ENCODE measurements around the gene SGMS1.
"Not testable (repeated sequence)": the region's sequence is repeated elsewhere in the genome, so short reads cannot be mapped to it uniquely, and the experiment has no call there.

SGMS1 gene

DNA sequence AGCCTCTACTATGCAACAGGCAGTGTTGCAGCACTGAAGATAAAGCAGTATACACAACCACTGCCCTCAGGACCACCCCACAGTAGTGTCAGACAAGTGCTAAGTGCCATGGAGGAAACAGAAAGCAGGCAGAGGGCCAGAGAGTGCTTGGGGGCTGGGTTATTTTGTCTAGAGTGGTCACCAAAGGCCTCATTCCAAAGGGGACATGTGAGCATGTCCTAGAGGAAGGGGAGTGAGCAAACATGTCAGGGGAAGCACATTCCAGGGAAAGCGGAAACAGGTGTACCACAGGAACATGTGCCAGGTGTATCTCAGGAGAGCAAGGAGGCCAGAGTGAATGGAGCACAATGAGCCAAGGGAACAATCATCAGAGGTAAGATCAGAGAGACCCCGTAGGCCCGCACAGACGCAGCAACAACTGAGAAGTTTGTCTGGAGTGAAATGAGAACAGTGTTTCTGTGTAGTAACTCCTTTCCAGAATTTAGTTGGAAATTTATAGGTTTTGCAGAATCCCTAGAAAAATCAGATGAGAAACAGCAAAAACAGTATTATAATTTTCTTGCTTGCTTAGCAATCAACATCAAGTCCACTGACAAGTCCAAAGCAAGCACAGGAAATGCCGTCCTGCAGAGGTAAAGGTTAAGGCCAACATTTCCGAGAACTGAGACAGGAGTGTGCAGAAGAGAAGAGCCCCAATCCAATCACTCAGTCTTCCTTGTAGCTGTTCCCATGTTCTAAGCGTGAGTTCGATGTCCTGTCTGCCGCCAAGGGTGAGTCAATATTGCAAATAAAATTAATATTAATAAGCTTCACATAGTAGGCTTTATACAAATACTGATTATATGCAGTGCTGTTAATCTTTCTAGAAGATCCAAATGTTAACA, 67.3 kb downstream of the SGMS1 start:
- DNase-seq (ENCODE audit: low read depth), result no peak

DNA sequence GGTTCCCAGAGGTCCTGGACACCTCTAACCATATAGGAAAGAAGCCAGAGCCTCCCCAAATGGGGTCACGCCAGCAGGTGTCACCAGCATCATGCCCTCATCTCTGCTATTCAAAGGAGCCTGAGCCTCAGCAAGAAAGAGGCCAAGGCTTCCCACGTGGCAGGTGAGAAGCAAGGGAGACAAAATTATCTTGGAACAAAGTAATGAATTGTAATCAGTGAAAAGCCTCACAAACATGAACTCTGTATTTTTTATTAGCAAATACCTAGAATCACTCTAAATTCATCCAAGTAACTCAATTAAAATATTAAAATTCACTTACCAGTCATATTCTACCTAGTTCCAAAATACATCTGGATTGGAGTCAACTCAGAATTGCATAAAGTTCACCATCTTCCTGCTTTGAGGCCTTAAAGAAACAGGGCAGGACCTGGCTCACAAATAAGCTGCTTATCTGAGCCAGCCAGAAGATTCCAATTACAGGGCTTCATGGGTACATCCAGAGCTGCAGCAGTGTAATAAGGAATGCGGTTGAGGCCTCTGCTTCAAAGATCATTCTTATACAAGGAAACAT, 68.7 kb downstream of the SGMS1 start:
- DNase-seq (ENCODE audit: low read depth), result no peak

- DNase-seq (ENCODE audit: low read depth), result no peak
Measured at GRCh38 chr10:50554376-50554994, 69.3 kb downstream of the SGMS1 start.

- no peak for DNase-seq (ENCODE audit: low read depth)
Measured at GRCh38 chr10:50552771-50553535, 70.8 kb downstream of the SGMS1 start.

- no peak for DNase-seq (ENCODE audit: low read depth)
Measured at GRCh38 chr10:50552308-50552707, 71.4 kb downstream of the SGMS1 start.

DNA sequence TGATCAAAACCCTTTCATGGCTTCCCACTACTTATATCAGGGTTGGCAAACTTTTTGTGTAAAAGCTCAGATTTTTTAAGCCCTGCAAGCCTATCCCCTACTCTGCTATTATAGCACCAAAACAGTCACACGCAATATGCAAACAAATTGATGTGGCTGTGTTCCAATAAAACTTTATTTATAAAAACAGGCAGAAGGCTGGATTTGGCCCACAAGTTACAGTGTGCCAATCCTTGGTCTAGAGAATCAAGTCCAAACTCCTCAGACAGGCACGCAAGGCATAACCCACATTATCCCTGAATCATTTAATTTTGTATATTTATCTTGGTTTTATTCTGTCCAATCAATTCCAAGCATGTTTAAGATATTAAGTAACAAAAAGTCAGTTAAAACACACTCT, 71.9 kb downstream of the SGMS1 start:
- no peak for DNase-seq (ENCODE audit: low read depth)

DNA sequence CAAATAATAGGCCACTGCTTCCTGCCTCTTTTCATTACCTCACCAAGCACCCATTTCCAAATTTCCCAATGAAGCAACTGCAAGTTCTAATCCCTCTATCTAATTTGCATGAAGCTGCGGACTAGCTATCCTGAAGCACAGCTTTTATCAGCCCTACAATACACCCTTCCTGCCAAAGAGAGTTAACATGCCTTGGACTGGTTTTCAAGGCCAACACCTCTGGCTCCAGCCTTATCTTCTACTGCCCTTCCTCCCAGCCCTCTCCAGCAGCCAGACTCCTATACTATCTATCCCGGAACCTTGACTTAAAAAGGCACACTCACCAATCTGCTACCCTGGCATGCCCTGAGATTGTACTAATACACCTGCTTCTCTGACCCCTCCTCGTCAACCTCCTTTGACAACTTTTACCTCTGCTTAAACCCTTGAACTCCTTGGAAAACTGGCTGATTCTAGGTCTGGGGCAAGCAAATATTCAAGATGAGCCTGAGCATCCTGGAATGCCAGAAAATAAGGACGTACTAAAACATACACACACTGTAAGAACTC, 73.4 kb downstream of the SGMS1 start:
- no peak for DNase-seq (ENCODE audit: low read depth)

DNA sequence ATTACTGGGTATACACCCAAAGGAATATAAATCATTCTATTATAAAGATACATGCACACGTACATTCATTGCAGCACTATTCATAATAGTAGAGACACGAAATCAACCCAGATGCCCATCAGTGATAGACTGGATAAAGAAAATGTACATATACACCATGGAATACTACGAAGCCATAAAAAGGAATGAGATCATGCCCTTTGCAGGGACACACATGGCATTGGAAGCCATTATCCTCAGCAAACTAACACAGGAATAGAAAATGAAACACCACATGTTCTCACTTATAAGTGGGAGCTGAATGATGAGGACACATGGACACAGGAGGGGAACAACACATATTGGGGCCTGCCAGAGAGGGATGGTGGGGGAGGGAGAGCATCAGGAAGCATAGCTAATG, 74.6 kb downstream of the SGMS1 start:
- DNase-seq (ENCODE audit: low read depth), result not testable (repeated sequence)

DNA sequence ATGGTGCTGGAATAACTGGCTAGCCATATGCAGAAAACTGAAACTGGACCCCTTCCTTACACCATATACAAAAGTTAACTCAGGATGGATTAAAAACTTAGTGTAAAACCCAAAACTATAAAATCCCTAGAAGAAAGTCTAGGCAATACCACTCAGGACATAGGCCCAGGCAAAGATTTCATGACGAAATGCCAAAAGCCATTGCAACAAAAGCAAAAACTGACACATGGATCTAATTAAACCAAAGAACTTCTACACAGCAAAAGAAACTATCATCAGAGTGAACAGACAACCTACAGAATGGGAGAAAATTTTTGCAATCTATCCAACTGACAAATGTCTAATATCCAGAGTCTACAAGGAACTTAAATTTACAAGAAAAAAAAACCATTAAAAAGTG, 75.3 kb downstream of the SGMS1 start:
- DNase-seq (ENCODE audit: low read depth), result not testable (repeated sequence)

DNA sequence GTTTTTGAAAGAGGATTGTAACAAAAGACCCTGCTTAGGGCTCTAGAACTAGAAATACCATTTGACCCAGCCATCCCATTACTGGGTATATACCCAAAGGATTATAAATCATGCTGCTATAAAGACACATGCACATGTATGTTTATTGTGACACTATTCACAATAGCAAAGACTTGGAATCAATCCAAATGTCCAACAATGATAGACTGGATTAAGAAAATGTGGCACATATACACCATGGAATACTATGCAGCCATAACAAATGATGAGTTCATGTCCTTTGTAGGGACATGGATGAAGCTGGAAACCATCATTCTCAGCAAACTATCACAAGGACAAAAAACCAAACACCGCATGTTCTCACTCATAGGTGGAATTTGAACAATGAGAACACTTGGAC, 77.5 kb downstream of the SGMS1 start:
- not testable (repeated sequence) for DNase-seq (ENCODE audit: low read depth)

- DNase-seq (ENCODE audit: low read depth), result no peak
Measured at GRCh38 chr10:50545846-50546245, 77.9 kb downstream of the SGMS1 start.

DNA sequence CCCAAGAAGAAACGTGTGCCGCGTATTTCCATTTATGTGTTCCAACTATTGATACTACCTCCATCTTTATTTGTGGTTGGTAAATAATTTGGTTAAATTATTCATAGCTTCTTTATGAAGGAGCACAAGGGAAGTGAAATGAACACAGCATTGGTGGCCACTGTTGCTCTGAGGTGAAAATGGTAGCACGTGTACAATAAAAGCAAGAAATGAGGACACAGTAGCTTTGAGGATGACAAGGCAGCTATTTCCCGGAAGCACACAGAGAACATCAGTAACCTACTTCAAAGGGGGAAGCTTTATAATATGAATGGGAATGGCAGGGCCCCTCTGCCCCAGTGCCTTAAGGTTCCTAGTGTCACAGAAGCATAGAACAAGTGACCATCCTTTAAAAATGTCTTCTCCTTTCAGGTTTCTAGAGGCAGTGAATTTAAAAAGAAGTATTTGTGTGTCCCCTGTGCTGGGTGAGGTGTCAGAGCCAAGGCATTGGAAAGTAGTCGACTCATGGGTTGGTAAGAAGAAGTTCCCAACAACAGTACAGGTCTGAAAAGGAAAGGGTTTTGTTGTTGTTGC, 78.8 kb downstream of the SGMS1 start:
- DNase-seq (ENCODE audit: low read depth), result no peak

- DNase-seq (ENCODE audit: low read depth), result no peak
Measured at GRCh38 chr10:50544095-50544856, 79.5 kb downstream of the SGMS1 start.

- DNase-seq (ENCODE audit: low read depth), result no peak
Measured at GRCh38 chr10:50542871-50543270, 80.9 kb downstream of the SGMS1 start.

DNA sequence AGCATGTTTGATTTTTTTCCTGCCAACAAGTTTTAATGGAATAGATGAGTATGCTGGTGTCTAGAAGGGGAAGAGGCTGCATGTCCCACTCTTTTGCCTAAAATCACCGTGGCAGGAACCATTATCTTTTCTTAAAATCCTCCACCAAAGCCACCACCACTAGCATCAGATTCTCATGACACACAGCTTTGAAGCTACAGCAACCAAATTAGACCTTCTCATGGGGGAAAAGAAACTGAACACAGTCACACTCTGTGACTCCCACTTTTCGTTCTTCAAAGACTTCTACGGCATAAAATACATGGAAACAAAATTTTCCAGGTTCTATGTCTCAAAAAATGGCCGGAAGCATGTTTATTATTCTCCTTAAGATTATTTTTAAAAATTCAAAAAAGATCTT, 81.8 kb downstream of the SGMS1 start:
- no peak for DNase-seq (ENCODE audit: low read depth)

DNA sequence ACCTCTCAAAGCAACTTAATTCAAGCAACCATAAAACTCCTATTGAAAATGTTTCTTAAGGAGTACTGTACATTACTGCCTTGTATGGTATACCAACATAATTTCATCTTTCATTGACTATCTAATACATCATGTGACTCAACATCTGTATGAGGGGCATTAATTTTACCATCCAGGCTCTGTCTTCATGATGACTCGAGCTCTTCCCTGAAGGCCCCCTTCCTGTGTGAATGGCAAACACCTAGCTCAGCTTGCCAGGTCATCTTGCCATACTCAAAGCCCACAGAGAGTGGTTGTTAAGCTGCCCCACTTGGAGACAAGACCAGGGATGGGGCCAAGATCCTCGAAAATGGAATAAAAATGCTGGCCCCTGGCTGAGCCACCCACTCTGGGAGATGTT, 82.4 kb downstream of the SGMS1 start:
- DNase-seq (ENCODE audit: low read depth), result no peak

GRCh38 chr10:50540826-50541122, 83.0 kb downstream of the SGMS1 start:
- no peak for DNase-seq (ENCODE audit: low read depth)

GRCh38 chr10:50540069-50540825, 83.5 kb downstream of the SGMS1 start:
- DNase-seq (ENCODE audit: low read depth), result no peak

DNA sequence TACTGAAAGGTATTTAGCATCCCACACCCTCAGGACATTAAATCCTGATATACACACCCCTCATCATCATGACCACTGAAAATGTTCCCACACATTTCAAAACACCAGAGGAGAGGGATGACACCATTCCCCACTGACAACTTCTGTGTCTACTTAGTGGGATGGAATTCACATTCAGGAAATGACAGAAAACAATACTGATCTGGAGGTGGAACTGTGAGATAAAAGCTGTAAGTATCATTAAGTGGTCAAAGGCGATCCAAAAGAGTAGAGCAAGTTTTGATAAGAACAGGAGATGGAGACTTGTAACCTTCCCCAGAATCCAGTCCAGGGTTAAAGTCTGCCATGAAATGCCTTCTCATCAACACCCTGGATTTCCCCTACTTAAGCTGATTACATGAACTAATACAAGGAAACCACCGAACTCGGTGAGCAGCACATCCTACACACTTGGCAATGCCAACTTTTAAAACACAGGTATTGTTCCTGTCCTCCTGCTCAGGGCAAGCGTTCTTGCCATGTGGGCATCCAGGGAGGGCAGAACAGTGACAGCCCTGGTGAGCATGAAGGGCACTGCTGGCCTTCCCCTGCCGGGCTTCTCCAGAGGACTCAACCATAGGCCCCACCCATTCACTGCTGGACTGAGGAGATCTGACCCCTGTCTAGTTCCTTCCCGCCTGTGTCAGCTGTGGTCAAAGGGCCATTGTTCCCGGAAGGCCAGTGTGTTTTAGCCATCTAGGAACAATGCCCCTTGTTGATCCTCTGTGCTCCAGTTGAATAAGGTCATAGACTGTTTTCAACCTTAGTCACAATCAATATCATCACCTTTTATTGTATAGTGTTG, 85.0 kb downstream of the SGMS1 start:
- no peak for DNase-seq (ENCODE audit: low read depth)

All from stimulated activated CD8-positive, alpha-beta memory T cell treated with anti-CD3 and anti-CD28 coated beads, Interleukin-7, amount 100 ng/mL, for 24 hours (primary cell).